Neural cell (in vitro differentiated cells): ENCODE measurements around the gene BAHD1. TPM values are rescaled to one million over a fixed set of nuclear protein-coding genes. Genes with fewer than 3 reads are reported as not detected.

Experiments used
- H2AFZ ChIP-seq: fragments of 200-600, 300-800 bp; sonication (generic), shearing (Covaris generic); 2 replicates; pipeline ENCODE4 v1.6.0; 2014; ENCODE audit warnings: low read depth, mild to moderate bottlenecking, antibody characterized with exemption, low read length, moderate library complexity
- H3F3A ChIP-seq: fragments of 200-600 bp; shearing (Covaris generic); 2 replicates; pipeline ENCODE4 v1.6.1; 2016; ENCODE audit warnings: mild to moderate bottlenecking, moderate library complexity, mixed read lengths, antibody characterized with exemption, low read length; ENCODE audit not compliant: insufficient read depth, poor library complexity, severe bottlenecking
- H3K27ac ChIP-seq: fragments of 200-600, 300-800 bp; sonication (generic), shearing (Covaris generic); 2 replicates; pipeline ENCODE4 v1.5.1; 2014; ENCODE audit warnings: mild to moderate bottlenecking, low read length, moderate library complexity
- H3K27me3 ChIP-seq: fragments of 300-800, 200-600 bp; sonication (generic), shearing (Covaris generic); 2 replicates; pipeline ENCODE4 v1.6.0; 2014; ENCODE audit warnings: mild to moderate bottlenecking, low read depth, low read length, moderate library complexity; ENCODE audit not compliant: insufficient read depth
- H3K36me3 ChIP-seq: fragments of 300-800, 200-600 bp; sonication (generic), shearing (Covaris generic); 2 replicates; pipeline ENCODE4 v1.5.1; 2014; ENCODE audit warnings: mild to moderate bottlenecking, antibody characterized with exemption, low read length, moderate library complexity; ENCODE audit not compliant: insufficient read depth
- H3K4me2 ChIP-seq: fragments of 300-800, 200-600 bp; sonication (generic), shearing (Covaris generic); 2 replicates; pipeline ENCODE4 v1.6.0; 2014; ENCODE audit warnings: mild to moderate bottlenecking, low read length
- H3K4me3 ChIP-seq: fragments of 300-800, 200-600 bp; sonication (generic), shearing (Covaris generic); 2 replicates; pipeline ENCODE4 v1.5.1; 2014; ENCODE audit warnings: mild to moderate bottlenecking, low read length, moderate library complexity
- H3K79me2 ChIP-seq: fragments of 200-600 bp; shearing (Covaris generic); replicated peaks from 2 replicates; pipeline ENCODE4 v1.6.0; 2014; ENCODE audit warnings: mild to moderate bottlenecking, low read length, moderate library complexity; ENCODE audit not compliant: insufficient read depth
- H3K9ac ChIP-seq: fragments of 300-800, 200-600 bp; sonication (generic), shearing (Covaris generic); 2 replicates; pipeline ENCODE4 v1.6.1; 2016; ENCODE audit warnings: mild to moderate bottlenecking, low read length, mixed read lengths
- H3K9me2 ChIP-seq: fragments of 200-600 bp; shearing (Covaris generic); 2 replicates; pipeline ENCODE4 v1.6.1; 2016; ENCODE audit warnings: mild to moderate bottlenecking, low read length, mixed read lengths; ENCODE audit not compliant: insufficient read depth
- H3K9me3 ChIP-seq: fragments of 200-600, 300-800 bp; sonication (generic), shearing (Covaris generic); 2 replicates; pipeline ENCODE4 v1.6.1; 2016; ENCODE audit warnings: mild to moderate bottlenecking, mixed run types, low read length, moderate library complexity, mixed read lengths
- H4K20me1 ChIP-seq: fragments of 200-600 bp; shearing (Covaris generic); 2 replicates; pipeline ENCODE4 v1.6.1; 2016; ENCODE audit warnings: mild to moderate bottlenecking, mixed run types; ENCODE audit not compliant: insufficient read depth
- EP300 ChIP-seq: fragments of 450-650 bp; conservative IDR thresholded peaks from 2 replicates; pipeline ENCODE4 v1.6.1; 2014; ENCODE audit warnings: antibody characterized with exemption, mild to moderate bottlenecking, moderate library complexity; ENCODE audit not compliant: poor library complexity, severe bottlenecking
- EZH2 ChIP-seq: fragments of 200-600, 300-800 bp; shearing (Covaris generic), sonication (generic); IDR thresholded peaks from 2 replicates; pipeline ENCODE4 v1.6.1; 2014; ENCODE audit warnings: antibody characterized with exemption, low read length, borderline replicate concordance, mild to moderate bottlenecking; ENCODE audit not compliant: insufficient read depth, poor library complexity, severe bottlenecking
- MXI1 ChIP-seq: fragments of 450-650 bp; conservative IDR thresholded peaks from 2 replicates; pipeline ENCODE4 v1.6.1; 2014; ENCODE audit warnings: antibody characterized with exemption, mild to moderate bottlenecking; ENCODE audit not compliant: poor library complexity, severe bottlenecking
- POLR2AphosphoS5 ChIP-seq: IDR thresholded peaks from 2 replicates; pipeline ENCODE4 v1.6.1; 2012
- RAD21 ChIP-seq: fragments of 450-650 bp; conservative IDR thresholded peaks from 2 replicates; pipeline ENCODE4 v1.6.1; 2014; ENCODE audit warnings: antibody characterized with exemption, mild to moderate bottlenecking, moderate library complexity
- SMC3 ChIP-seq: fragments of 450-650 bp; conservative IDR thresholded peaks from 2 replicates; pipeline ENCODE4 v1.6.1; 2014; ENCODE audit warnings: antibody characterized with exemption, mild to moderate bottlenecking, moderate library complexity; ENCODE audit not compliant: poor library complexity
- TAF1 ChIP-seq: IDR thresholded peaks from 2 replicates; pipeline ENCODE4 v1.6.1; 2012; ENCODE audit warnings: low read depth
- polyA plus RNA-seq: library from polyadenylated mRNA; depleted of rRNA; stranded (reverse); fragments of >200 nt; gene quantifications from 2 replicates; pipeline ENCODE4 v1.2.3, GENCODE V29; 2014
- TF ChIP-seq, protein P1 (sequence below): fragments of 450-650 bp; IDR thresholded peaks from 2 replicates; pipeline ENCODE4 v1.5.1; 2014; ENCODE audit warnings: antibody characterized with exemption, mild to moderate bottlenecking, moderate library complexity; ENCODE audit not compliant: poor library complexity, severe bottlenecking
- TF ChIP-seq, protein P2 (sequence below): IDR thresholded peaks from 2 replicates; pipeline ENCODE4 v1.6.1; 2012; ENCODE audit warnings: borderline replicate concordance

Gene BAHD1
- polyA plus RNA-seq, 1 donor from 2014 or later = 22.8 TPM

DNA sequence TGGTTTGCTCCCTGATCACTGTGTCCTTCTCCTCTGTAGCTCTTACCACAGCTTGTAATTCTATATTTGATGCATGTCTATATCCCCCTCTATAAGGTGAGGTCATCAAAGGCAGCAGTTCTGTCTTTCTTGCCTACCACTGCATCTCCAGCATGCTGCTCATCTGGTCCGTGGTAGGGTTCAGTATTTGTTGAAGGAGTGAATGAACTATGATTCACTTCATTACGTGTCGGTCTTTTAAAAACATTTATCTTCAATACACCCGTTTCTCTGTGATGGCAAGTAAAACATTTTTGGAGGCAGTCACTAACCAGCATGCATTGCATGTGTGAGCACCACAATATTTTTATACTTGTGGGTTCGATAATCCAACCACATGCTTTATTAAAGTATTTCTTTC is 57.7 kb downstream of the BAHD1 start:
- no peaks in the 10 kb centered on the region for H3K36me3 ChIP-seq
- H3K4me2 ChIP-seq = no peak overlapping the region
- TF ChIP-seq SMC3 (no peak), MXI1 (no peak), EZH2 (no peak), RAD21 (no peak), POLR2AphosphoS5 (no peak), TAF1 (no peak), EP300 (no peak)
- TF ChIP-seq, protein P1, sequence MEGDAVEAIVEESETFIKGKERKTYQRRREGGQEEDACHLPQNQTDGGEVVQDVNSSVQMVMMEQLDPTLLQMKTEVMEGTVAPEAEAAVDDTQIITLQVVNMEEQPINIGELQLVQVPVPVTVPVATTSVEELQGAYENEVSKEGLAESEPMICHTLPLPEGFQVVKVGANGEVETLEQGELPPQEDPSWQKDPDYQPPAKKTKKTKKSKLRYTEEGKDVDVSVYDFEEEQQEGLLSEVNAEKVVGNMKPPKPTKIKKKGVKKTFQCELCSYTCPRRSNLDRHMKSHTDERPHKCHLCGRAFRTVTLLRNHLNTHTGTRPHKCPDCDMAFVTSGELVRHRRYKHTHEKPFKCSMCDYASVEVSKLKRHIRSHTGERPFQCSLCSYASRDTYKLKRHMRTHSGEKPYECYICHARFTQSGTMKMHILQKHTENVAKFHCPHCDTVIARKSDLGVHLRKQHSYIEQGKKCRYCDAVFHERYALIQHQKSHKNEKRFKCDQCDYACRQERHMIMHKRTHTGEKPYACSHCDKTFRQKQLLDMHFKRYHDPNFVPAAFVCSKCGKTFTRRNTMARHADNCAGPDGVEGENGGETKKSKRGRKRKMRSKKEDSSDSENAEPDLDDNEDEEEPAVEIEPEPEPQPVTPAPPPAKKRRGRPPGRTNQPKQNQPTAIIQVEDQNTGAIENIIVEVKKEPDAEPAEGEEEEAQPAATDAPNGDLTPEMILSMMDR = no peak
- TF ChIP-seq, protein P2, sequence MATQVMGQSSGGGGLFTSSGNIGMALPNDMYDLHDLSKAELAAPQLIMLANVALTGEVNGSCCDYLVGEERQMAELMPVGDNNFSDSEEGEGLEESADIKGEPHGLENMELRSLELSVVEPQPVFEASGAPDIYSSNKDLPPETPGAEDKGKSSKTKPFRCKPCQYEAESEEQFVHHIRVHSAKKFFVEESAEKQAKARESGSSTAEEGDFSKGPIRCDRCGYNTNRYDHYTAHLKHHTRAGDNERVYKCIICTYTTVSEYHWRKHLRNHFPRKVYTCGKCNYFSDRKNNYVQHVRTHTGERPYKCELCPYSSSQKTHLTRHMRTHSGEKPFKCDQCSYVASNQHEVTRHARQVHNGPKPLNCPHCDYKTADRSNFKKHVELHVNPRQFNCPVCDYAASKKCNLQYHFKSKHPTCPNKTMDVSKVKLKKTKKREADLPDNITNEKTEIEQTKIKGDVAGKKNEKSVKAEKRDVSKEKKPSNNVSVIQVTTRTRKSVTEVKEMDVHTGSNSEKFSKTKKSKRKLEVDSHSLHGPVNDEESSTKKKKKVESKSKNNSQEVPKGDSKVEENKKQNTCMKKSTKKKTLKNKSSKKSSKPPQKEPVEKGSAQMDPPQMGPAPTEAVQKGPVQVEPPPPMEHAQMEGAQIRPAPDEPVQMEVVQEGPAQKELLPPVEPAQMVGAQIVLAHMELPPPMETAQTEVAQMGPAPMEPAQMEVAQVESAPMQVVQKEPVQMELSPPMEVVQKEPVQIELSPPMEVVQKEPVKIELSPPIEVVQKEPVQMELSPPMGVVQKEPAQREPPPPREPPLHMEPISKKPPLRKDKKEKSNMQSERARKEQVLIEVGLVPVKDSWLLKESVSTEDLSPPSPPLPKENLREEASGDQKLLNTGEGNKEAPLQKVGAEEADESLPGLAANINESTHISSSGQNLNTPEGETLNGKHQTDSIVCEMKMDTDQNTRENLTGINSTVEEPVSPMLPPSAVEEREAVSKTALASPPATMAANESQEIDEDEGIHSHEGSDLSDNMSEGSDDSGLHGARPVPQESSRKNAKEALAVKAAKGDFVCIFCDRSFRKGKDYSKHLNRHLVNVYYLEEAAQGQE = no peak

DNA sequence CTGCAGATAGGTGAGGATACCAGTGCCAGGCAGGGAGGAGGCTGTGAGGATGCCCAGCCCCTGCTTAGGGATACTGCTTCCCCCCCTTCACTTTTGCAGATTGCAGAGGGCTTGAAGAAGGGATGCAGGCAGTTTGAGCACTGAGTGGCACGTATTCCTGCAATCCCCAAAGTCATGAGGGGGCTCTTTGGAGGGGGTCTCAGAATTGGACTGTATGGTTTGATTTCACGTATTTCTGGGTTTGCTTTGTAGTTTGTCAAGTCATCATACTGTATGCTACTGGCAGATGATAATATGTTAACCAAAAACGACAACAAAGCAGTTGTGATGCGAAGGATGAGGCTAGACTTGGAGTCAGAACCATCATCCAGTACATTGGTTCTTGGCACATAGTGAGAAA is 58.1 kb downstream of the BAHD1 start:
- H3K9me2 ChIP-seq = no peaks in the 10 kb centered on the region
- no peaks in the 10 kb centered on the region for H3K27me3 ChIP-seq
- H3K9me3 ChIP-seq = no peaks in the 10 kb centered on the region
- no peak overlapping the region for H2AFZ ChIP-seq
- no peaks in the 10 kb centered on the region for H4K20me1 ChIP-seq
- TF ChIP-seq RAD21 (no peak), SMC3 (no peak), EZH2 (no peak), TAF1 (no peak), EP300 (no peak), POLR2AphosphoS5 (no peak), MXI1 (no peak)
- TF ChIP-seq, protein P1 = no peak
- TF ChIP-seq, protein P2 = no peak
- no peak overlapping the region for H3K9ac ChIP-seq
- H3K4me2 ChIP-seq = no peak overlapping the region
- no peaks in the 10 kb centered on the region for H3K79me2 ChIP-seq
- no peaks in the 10 kb centered on the region for H3F3A ChIP-seq
- no peak overlapping the region for H3K27ac ChIP-seq
- H3K4me3 ChIP-seq = no peak overlapping the region
- no peaks in the 10 kb centered on the region for H3K36me3 ChIP-seq

More for the DNA sequence above, 57.7 kb downstream of the BAHD1 start:
- H3K9ac ChIP-seq = no peak overlapping the region
- no peaks in the 10 kb centered on the region for H3K79me2 ChIP-seq
- H2AFZ ChIP-seq = no peak overlapping the region
- no peaks in the 10 kb centered on the region for H3K9me3 ChIP-seq
- no peaks in the 10 kb centered on the region for H3F3A ChIP-seq
- no peaks in the 10 kb centered on the region for H3K9me2 ChIP-seq
- H4K20me1 ChIP-seq = no peaks in the 10 kb centered on the region
- H3K27ac ChIP-seq = no peak overlapping the region
- H3K4me3 ChIP-seq = no peak overlapping the region
- no peaks in the 10 kb centered on the region for H3K27me3 ChIP-seq
